Measurements from ENCODE around the gene AGO1. TPM values are rescaled to one million over a fixed set of nuclear protein-coding genes. Genes with fewer than 3 reads are reported as not detected.

The AGO1 gene
- total RNA-seq, 1 donor from 2014 or later = 31.7 TPM

GRCh38 chr1:35850716-35851115 is 32.3 kb upstream of the AGO1 start:
- DNase-seq (ENCODE audit: extremely low spot score in 2 of 2) = no peak
- TF ChIP-seq POLR2A (IDR thresholded peaks at IDR 0.05) = no peak
- TF ChIP-seq CTCF (IDR thresholded peaks at IDR 0.05) = no peak
- TF ChIP-seq POLR2AphosphoS5 (IDR thresholded peaks at IDR 0.05; ENCODE audit: insufficient read depth in 1 of 2, low read depth in 1 of 2) = no peak
- H3K9me3 ChIP-seq = no peaks in the 10 kb centered on the region
- H3K4me3 ChIP-seq = no peak overlapping the region
- H3K4me1 ChIP-seq = peaks cover 23% of the 10 kb centered on the region
- intact Hi-C loops (cut with DNase I) = no loop called here
- H3K36me3 ChIP-seq = peaks cover 0 to 32% of the 10 kb centered on the region in 2 donors
- no peaks in the 10 kb centered on the region for H3K27me3 ChIP-seq
- H3K27ac ChIP-seq = peak overlapping the region; percentile 73

GRCh38 chr1:35851132-35851869 is 31.7 kb upstream of the AGO1 start:
- TF ChIP-seq POLR2AphosphoS5 (IDR thresholded peaks at IDR 0.05; ENCODE audit: insufficient read depth in 1 of 2, low read depth in 1 of 2) (peak in 1 of 2 donors; percentile 27), POLR2A (IDR thresholded peaks at IDR 0.05) (no peak)
- Histone ChIP-seq H3K27me3 (no peaks in the 10 kb centered on the region), H3K27ac (peak overlapping the region; percentile 73), H3K9me3 (no peaks in the 10 kb centered on the region), H3K36me3 (peaks cover 0 to 32% of the 10 kb centered on the region in 2 donors), H3K4me3 (no peak overlapping the region), H3K4me1 (peaks cover 23% of the 10 kb centered on the region)
- intact Hi-C loops (cut with DNase I) = no loop called here
- no peak for DNase-seq (ENCODE audit: extremely low spot score in 2 of 2)

- TF ChIP-seq POLR2AphosphoS5 (IDR thresholded peaks at IDR 0.05; ENCODE audit: insufficient read depth in 1 of 2, low read depth in 1 of 2) (no peak), POLR2A (IDR thresholded peaks at IDR 0.05) (no peak), CTCF (IDR thresholded peaks at IDR 0.05) (no peak)
- intact Hi-C loops (cut with DNase I) = no loop called here
- DNase-seq (ENCODE audit: extremely low spot score in 2 of 2) = no peak
- Histone ChIP-seq H3K9me3 (no peaks in the 10 kb centered on the region), H3K4me3 (no peak overlapping the region), H3K27me3 (no peaks in the 10 kb centered on the region), H3K27ac (peak overlapping the region; percentile 73), H3K4me1 (peaks cover 23% of the 10 kb centered on the region), H3K36me3 (peaks cover 0 to 32% of the 10 kb centered on the region in 2 donors)
These were observed 30.8 kb upstream of the AGO1 start for GRCh38 chr1:35852241-35852640.

- no peak overlapping the region for H3K27ac ChIP-seq
- TF ChIP-seq POLR2AphosphoS5 (IDR thresholded peaks at IDR 0.05; ENCODE audit: insufficient read depth in 1 of 2, low read depth in 1 of 2) (no peak), POLR2A (IDR thresholded peaks at IDR 0.05) (no peak), CTCF (IDR thresholded peaks at IDR 0.05) (no peak)
- H3K27me3 ChIP-seq = no peaks in the 10 kb centered on the region
- H3K4me1 ChIP-seq = peaks cover 20% of the 10 kb centered on the region
- H3K9me3 ChIP-seq = no peaks in the 10 kb centered on the region
- peaks cover 0 to 32% of the 10 kb centered on the region in 2 donors for H3K36me3 ChIP-seq
- H3K4me3 ChIP-seq = no peak overlapping the region
- DNase-seq (ENCODE audit: extremely low spot score in 2 of 2) = no peak
- intact Hi-C loops (cut with DNase I) = no loop called here
These were observed 27.9 kb upstream of the AGO1 start for GRCh38 chr1:35854989-35855700.

GRCh38 chr1:35856964-35857363 is 26.0 kb upstream of the AGO1 start:
- H3K4me1 ChIP-seq = peaks cover 6% of the 10 kb centered on the region
- H3K27me3 ChIP-seq = no peaks in the 10 kb centered on the region
- no peak overlapping the region for H3K4me3 ChIP-seq
- H3K9me3 ChIP-seq = no peaks in the 10 kb centered on the region
- peaks cover 0 to 28% of the 10 kb centered on the region in 2 donors for H3K36me3 ChIP-seq
- intact Hi-C loops (cut with DNase I) = no loop called here
- DNase-seq (ENCODE audit: extremely low spot score in 2 of 2) = no peak
- H3K27ac ChIP-seq = no peak overlapping the region
- TF ChIP-seq POLR2A (IDR thresholded peaks at IDR 0.05) (no peak), CTCF (IDR thresholded peaks at IDR 0.05) (no peak), POLR2AphosphoS5 (IDR thresholded peaks at IDR 0.05; ENCODE audit: insufficient read depth in 1 of 2, low read depth in 1 of 2) (no peak)

Data from vagina (tissue), 2 donors.